GM08714 (cell line): ENCODE results near the gene STAG1.
A peak's percentile ranks its signal among the peaks of the same experiment; 100 is the strongest.
"Not testable (repeated sequence)": the region's sequence is repeated elsewhere in the genome, so short reads cannot be mapped to it uniquely, and the experiment has no call there.

ENCODE experiments used
- H3K4me3 ChIP-seq: fragments of 200-500 bp; sonication (Bioruptor generic); 2 replicates; pipeline ENCODE4 v1.5.1; 2014; ENCODE audit warnings: mild to moderate bottlenecking, low read length, inconsistent platforms
- ZNF274 ChIP-seq: IDR thresholded peaks from 2 replicates; pipeline ENCODE4 v1.6.1; 2012; ENCODE audit warnings: mild to moderate bottlenecking, low read depth, low read length

Gene STAG1

GRCh38 chr3:136752172-136752421 lies at the start of gene STAG1:
Gene STAG1, minus strand, starts transcription at chr3:136752378. Its CDS starts 121,480 bp downstream, at chr3:136630898.
- TF ChIP-seq ZNF274, result no peak

GRCh38 chr3:136801146-136801545 lies 49.0 kb upstream of the STAG1 start:
- H3K4me3 ChIP-seq, result not testable (repeated sequence)

More at GRCh38 chr3:136752172-136752421, at the start of gene STAG1:
- H3K4me3 ChIP-seq, result peak within 1 kb of the TSS; percentile 93

- no peak for TF ChIP-seq ZNF274
- H3K4me3 ChIP-seq, result no peak overlapping the region
Measured at GRCh38 chr3:136792556-136793330, 40.6 kb upstream of the STAG1 start.

- no peak for TF ChIP-seq ZNF274
- no peak overlapping the region for H3K4me3 ChIP-seq
Measured at GRCh38 chr3:136790786-136791185, 38.6 kb upstream of the STAG1 start.

- H3K4me3 ChIP-seq, result no peak overlapping the region
- TF ChIP-seq ZNF274, result no peak
Measured at GRCh38 chr3:136789976-136790375, 37.8 kb upstream of the STAG1 start.

GRCh38 chr3:136788154-136788553 lies 36.0 kb upstream of the STAG1 start:
- TF ChIP-seq ZNF274, result no peak
- no peak overlapping the region for H3K4me3 ChIP-seq

DNA sequence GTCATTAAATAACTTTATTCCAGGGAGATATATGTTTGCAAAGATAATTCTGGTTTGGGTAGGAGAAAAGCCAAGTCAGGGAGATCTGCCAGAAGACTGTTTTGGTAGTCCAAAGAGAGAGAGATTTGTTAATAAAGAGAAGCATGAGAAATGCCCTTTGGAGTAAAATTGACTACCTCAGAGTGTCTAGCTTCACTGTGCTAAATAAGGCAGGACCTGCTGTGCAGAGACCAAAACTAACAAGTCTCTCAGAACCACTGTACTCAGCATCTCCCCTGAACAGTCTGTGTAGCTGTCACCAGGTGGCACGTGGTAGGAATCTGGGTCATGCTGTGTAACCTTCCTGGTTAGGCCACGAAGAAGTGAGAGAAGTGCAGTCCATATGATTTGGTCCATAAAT lies 35.2 kb upstream of the STAG1 start:
- H3K4me3 ChIP-seq, result no peak overlapping the region
- no peak for TF ChIP-seq ZNF274

GRCh38 chr3:136783708-136784191 lies 31.6 kb upstream of the STAG1 start:
- no peak for TF ChIP-seq ZNF274
- no peak overlapping the region for H3K4me3 ChIP-seq

- H3K4me3 ChIP-seq, result no peak overlapping the region
- TF ChIP-seq ZNF274, result no peak
Measured at GRCh38 chr3:136780741-136781140, 28.6 kb upstream of the STAG1 start.

DNA sequence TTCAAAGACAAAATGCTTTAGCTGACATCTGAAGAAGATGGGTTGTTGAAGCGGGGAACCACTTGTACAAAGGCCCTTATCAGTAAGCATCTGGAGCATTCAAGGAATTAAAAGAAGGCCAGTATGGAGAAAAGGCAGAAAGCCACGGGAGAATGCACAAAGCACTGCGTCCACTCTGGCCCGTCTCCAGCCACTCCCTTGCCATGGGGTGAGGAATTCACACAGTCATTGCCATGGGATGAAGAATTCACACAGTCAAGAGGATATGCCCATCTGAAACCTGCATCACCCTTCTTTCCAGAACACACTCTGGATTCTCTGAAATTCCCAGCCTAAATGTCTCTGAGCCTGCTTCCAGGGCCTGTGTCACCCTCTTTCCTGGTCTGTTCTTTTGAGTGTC lies 26.7 kb upstream of the STAG1 start:
- no peak overlapping the region for H3K4me3 ChIP-seq
- TF ChIP-seq ZNF274, result no peak

DNA sequence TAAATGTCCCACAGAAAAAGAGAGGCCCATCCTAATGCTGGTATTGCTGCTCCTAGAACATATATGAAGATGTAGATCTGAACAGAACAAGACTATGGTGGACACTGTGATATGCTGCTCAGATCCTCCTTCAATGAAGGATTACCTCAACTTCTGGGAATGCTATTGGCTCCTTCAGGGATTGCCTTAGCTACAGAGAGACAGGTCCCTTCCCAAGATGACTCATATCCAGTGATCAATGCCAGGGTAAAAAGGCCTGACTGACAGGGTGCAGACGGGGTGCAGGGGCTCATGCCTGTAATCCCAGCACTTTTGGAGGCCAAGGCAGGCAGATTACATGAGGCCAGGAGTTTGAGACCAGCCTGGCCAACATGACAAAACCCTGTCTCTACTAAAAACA lies 20.5 kb upstream of the STAG1 start:
- H3K4me3 ChIP-seq, result no peak overlapping the region
- TF ChIP-seq ZNF274, result no peak

- H3K4me3 ChIP-seq, result not testable (repeated sequence)
Measured at GRCh38 chr3:136758160-136759102, 6.3 kb upstream of the STAG1 start.

GRCh38 chr3:136755192-136755591 lies 3.0 kb upstream of the STAG1 start:
- TF ChIP-seq ZNF274, result no peak
- H3K4me3 ChIP-seq, result no peak overlapping the region

DNA sequence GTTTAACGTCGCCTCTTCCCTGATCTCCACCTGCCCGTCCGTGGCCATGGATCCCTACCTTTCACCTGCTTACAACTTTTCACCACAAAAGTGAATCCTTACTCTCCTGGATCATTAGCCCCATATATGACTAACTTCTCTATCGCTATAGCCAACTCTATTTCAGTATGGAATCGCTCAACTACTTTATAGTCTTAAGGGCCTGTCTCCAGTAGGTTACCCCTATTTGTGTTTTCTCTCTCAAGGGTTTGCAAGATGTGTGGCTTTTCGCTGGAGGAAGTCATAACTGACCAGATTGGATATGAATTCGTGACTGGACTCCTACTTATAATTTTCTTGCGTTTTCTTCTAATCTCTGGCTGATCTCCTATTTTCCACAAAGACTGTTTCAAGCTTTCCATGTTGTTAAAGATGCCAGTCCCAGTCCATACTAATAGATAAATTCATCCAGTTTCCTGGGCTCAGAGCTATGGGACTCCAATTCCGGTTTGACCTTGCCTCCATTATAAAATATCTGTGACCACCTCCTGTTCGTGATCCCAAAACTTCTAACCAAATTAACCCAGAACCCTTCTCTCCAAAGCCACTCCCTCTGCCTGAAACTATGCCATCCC lies 1.3 kb upstream of the STAG1 start:
- TF ChIP-seq ZNF274, result no peak
- H3K4me3 ChIP-seq, result peak overlapping the region; percentile 93
